HL-60 (cell line): ENCODE measurements around the gene NUMB.

ENCODE experiments used
- DNase-seq, 2 experiments: peaks; one replicate each; pipeline ENCODE4 v3.0.0-alpha.2; 2010 to 2020; ENCODE audit warnings: low read depth in 1 of 2, low spot score in 1 of 2
- H3K27ac ChIP-seq: fragments of 250-450 bp; sonication (Bioruptor Pico); replicated peaks from 2 replicates; pipeline ENCODE4 v1.5.1; 2020; ENCODE audit warnings: mild to moderate bottlenecking, moderate library complexity
- H3K27me3 ChIP-seq: fragments of 250-450 bp; sonication (Bioruptor Pico); 2 replicates; pipeline ENCODE4 v1.5.1; 2021; ENCODE audit warnings: mild to moderate bottlenecking, moderate library complexity; ENCODE audit not compliant: insufficient read depth, poor library complexity, severe bottlenecking
- H3K4me3 ChIP-seq: replicated peaks from 2 replicates; pipeline ENCODE4 v1.5.1; 2011; ENCODE audit warnings: mild to moderate bottlenecking, control low read depth, low read length; ENCODE audit not compliant: insufficient read depth
- CTCF ChIP-seq: IDR thresholded peaks from one replicate; pipeline ENCODE4 v1.5.1; 2011; ENCODE audit warnings: low read length, control low read depth, inconsistent platforms; ENCODE audit not compliant: insufficient read depth
- GABPA ChIP-seq: IDR thresholded peaks from 2 replicates; pipeline ENCODE4 v1.6.1; 2012; ENCODE audit warnings: low read depth
- POLR2AphosphoS5 ChIP-seq: IDR thresholded peaks from 2 replicates; pipeline ENCODE4 v1.6.1; 2012; ENCODE audit warnings: low read depth
- REST ChIP-seq: IDR thresholded peaks from 2 replicates; pipeline ENCODE4 v1.6.1; 2012; ENCODE audit warnings: low read depth; ENCODE audit not compliant: insufficient replicate concordance
- SPI1 ChIP-seq: IDR thresholded peaks from 2 replicates; pipeline ENCODE4 v1.6.1; 2012; ENCODE audit warnings: low read depth, mild to moderate bottlenecking, borderline replicate concordance

The NUMB gene

GRCh38 chr14:73438993-73439392 lies 19.4 kb downstream of the NUMB start:
- no peak for DNase-seq
- Histone ChIP-seq H3K27me3 (no peaks in the 10 kb centered on the region), H3K27ac (no peak overlapping the region), H3K4me3 (no peak overlapping the region)
- TF ChIP-seq CTCF (no peak), GABPA (no peak), SPI1 (no peak), POLR2AphosphoS5 (no peak), REST (no peak)

- DNase-seq: no peak
- Histone ChIP-seq H3K4me3 (no peak overlapping the region), H3K27ac (no peak overlapping the region), H3K27me3 (no peaks in the 10 kb centered on the region)
- no peak for TF ChIP-seq REST
- TF ChIP-seq CTCF: no peak
- no peak for TF ChIP-seq POLR2AphosphoS5
Observed at GRCh38 chr14:73437206-73437605, 21.1 kb downstream of the NUMB start.

GRCh38 chr14:73432124-73432523 lies 26.2 kb downstream of the NUMB start:
- no peak for DNase-seq
- Histone ChIP-seq H3K27ac (no peak overlapping the region), H3K4me3 (no peak overlapping the region), H3K27me3 (no peaks in the 10 kb centered on the region)
- no peak for TF ChIP-seq CTCF
- no peak for TF ChIP-seq REST
- TF ChIP-seq SPI1: no peak
- TF ChIP-seq POLR2AphosphoS5: no peak
- no peak for TF ChIP-seq GABPA
